Fibroblast of lung (primary cell): ENCODE data around the gene MOSPD3. TPM values are rescaled to one million over a fixed set of nuclear protein-coding genes. Genes with fewer than 3 reads are reported as not detected.

Experiments
- DNase-seq, 2 donors: peaks; one replicate each; pipeline versions ENCODE4 v3.0.0 to v3.0.0-alpha.2; 2010; ENCODE audit warnings: low read depth in 2 of 2
- H2AFZ ChIP-seq: 2 replicates; pipeline ENCODE4 v1.5.1; 2012; ENCODE audit warnings: low read length, control low read depth, inconsistent platforms
- H3K27ac ChIP-seq: 2 replicates; pipeline ENCODE4 v1.5.1; 2011; ENCODE audit warnings: low read length, control low read depth; ENCODE audit not compliant: insufficient read depth
- H3K27me3 ChIP-seq: 2 replicates; pipeline ENCODE4 v1.5.1; 2011; ENCODE audit warnings: mild to moderate bottlenecking, low read length; ENCODE audit not compliant: control insufficient read depth, insufficient read depth
- H3K36me3 ChIP-seq: 2 replicates; pipeline ENCODE4 v1.5.1; 2011; ENCODE audit warnings: low read length; ENCODE audit not compliant: control insufficient read depth, insufficient read depth
- H3K4me1 ChIP-seq: 2 replicates; pipeline ENCODE4 v1.5.1; 2011; ENCODE audit warnings: low read length; ENCODE audit not compliant: control insufficient read depth, insufficient read depth; ENCODE audit errors: extremely low read depth
- H3K4me2 ChIP-seq: 2 replicates; pipeline ENCODE4 v1.5.1; 2011; ENCODE audit warnings: low read length, control low read depth; ENCODE audit not compliant: insufficient read depth; ENCODE audit errors: extremely low read depth
- H3K4me3 ChIP-seq, 4 experiments: fragments of 200-600 bp in 1 of 4; sonication (generic) in 1 of 4; replicated peaks in 1 of 4; 2 replicates each; pipeline ENCODE4 v1.5.1; 2011 to 2016; ENCODE audit warnings: low read length in 4 of 4, low read depth in 3 of 4, mild to moderate bottlenecking in 3 of 4, control low read depth in 2 of 4, inconsistent platforms in 1 of 4, mixed read lengths in 1 of 4; ENCODE audit not compliant: insufficient read depth in 1 of 4; ENCODE audit errors: control extremely low read depth in 1 of 4
- H3K79me2 ChIP-seq: 2 replicates; pipeline ENCODE4 v1.5.1; 2012; ENCODE audit warnings: mild to moderate bottlenecking, low read length, inconsistent platforms; ENCODE audit not compliant: control insufficient read depth, insufficient read depth
- H3K9ac ChIP-seq: 2 replicates; pipeline ENCODE4 v1.5.1; 2011; ENCODE audit warnings: mild to moderate bottlenecking, low read length, control low read depth; ENCODE audit not compliant: insufficient read depth
- H3K9me3 ChIP-seq: 2 replicates; pipeline ENCODE4 v1.5.1; 2012; ENCODE audit warnings: low read depth, low read length; ENCODE audit not compliant: control insufficient read depth, insufficient read depth
- H4K20me1 ChIP-seq: 2 replicates; pipeline ENCODE4 v1.5.1; 2011; ENCODE audit warnings: low read length; ENCODE audit not compliant: control insufficient read depth, insufficient read depth; ENCODE audit errors: extremely low read depth
- CTCF ChIP-seq, 2 donors: IDR thresholded peaks in 1 of 2; conservative IDR thresholded peaks in 1 of 2; 1 replicate in 1 of 2; 2 replicates in 1 of 2; pipeline ENCODE4 v1.5.1; 2011 to 2012; ENCODE audit warnings: low read length in 2 of 2, control low read depth in 1 of 2, inconsistent platforms in 1 of 2, low read depth in 1 of 2, mild to moderate bottlenecking in 1 of 2
- EZH2 ChIP-seq: IDR thresholded peaks from 2 replicates; pipeline ENCODE4 v1.5.1; 2012; ENCODE audit warnings: low read length, control low read depth, mild to moderate bottlenecking; ENCODE audit errors: missing control alignments
- polyA plus RNA-seq, 2 donors: library from polyadenylated mRNA; depleted of rRNA in 1 of 2; stranded (reverse) in 1 of 2; unstranded in 1 of 2; fragments of >200 nt; gene quantifications; 2 replicates each; pipeline ENCODE4 v1.2.1, GENCODE V29; 2011 to 2012; ENCODE audit warnings: missing spikeins in 1 of 2
- total RNA-seq: library from RNA; depleted of rRNA; stranded (reverse); fragments of >200 nt; gene quantifications from 2 replicates; pipeline ENCODE4 v1.2.1, GENCODE V29; 2014

Gene MOSPD3
- total and polyA plus RNA-seq, 2 donors (not counting 1 experiment from before 2014, with no cell fraction given) = 5.9 to 12.8 TPM

GRCh38 chr7:100630066-100630465 lies 17.7 kb downstream of the MOSPD3 start:
- Histone ChIP-seq H3K27ac (no peak overlapping the region), H3K4me2 (no peak overlapping the region), H3K9me3 (no peaks in the 10 kb centered on the region), H4K20me1 (no peaks in the 10 kb centered on the region), H2AFZ (no peak overlapping the region), H3K36me3 (no peaks in the 10 kb centered on the region), H3K9ac (no peak overlapping the region), H3K27me3 (peaks cover 16% of the 10 kb centered on the region), H3K4me1 (no peaks in the 10 kb centered on the region), H3K79me2 (no peaks in the 10 kb centered on the region), H3K4me3 (no peak overlapping the region)
- no peak for TF ChIP-seq CTCF (conservative IDR thresholded peaks at IDR 0.05 in 1 of 2, IDR thresholded peaks at IDR 0.05 in 1 of 2; ENCODE audit: low read depth in 1 of 2, low read length in 2 of 2)
- no peak for TF ChIP-seq EZH2
- no peak for DNase-seq

GRCh38 chr7:100632951-100633717 lies 20.8 kb downstream of the MOSPD3 start:
- H3K4me2 ChIP-seq = peak overlapping the region; percentile 58
- H3K27ac ChIP-seq = no peak overlapping the region
- H3K79me2 ChIP-seq = no peaks in the 10 kb centered on the region
- no peaks in the 10 kb centered on the region for H3K4me1 ChIP-seq
- H2AFZ ChIP-seq = peak overlapping the region; percentile 60
- peak overlapping the region in 3 of 4 experiments; percentile 22 to 44 (median 37) for H3K4me3 ChIP-seq
- TF ChIP-seq CTCF (conservative IDR thresholded peaks at IDR 0.05 in 1 of 2, IDR thresholded peaks at IDR 0.05 in 1 of 2; ENCODE audit: low read depth in 1 of 2, low read length in 2 of 2) (peak in 1 of 2 donors; percentile 50), EZH2 (peak; percentile 71)
- no peaks in the 10 kb centered on the region for H4K20me1 ChIP-seq
- H3K9ac ChIP-seq = peak overlapping the region; percentile 23
- H3K9me3 ChIP-seq = no peaks in the 10 kb centered on the region
- H3K27me3 ChIP-seq = peaks cover 16% of the 10 kb centered on the region
- peak in 1 of 2 donors; percentile 25 for DNase-seq
- no peaks in the 10 kb centered on the region for H3K36me3 ChIP-seq

GRCh38 chr7:100639995-100640516 lies 27.7 kb downstream of the MOSPD3 start:
- H3K9me3 ChIP-seq = no peaks in the 10 kb centered on the region
- H3K4me1 ChIP-seq = no peaks in the 10 kb centered on the region
- H3K4me3 ChIP-seq = no peak overlapping the region
- TF ChIP-seq CTCF (conservative IDR thresholded peaks at IDR 0.05 in 1 of 2, IDR thresholded peaks at IDR 0.05 in 1 of 2; ENCODE audit: low read depth in 1 of 2, low read length in 2 of 2) = no peak
- TF ChIP-seq EZH2 = no peak
- no peaks in the 10 kb centered on the region for H3K79me2 ChIP-seq
- H3K36me3 ChIP-seq = no peaks in the 10 kb centered on the region
- H3K27ac ChIP-seq = no peak overlapping the region
- no peak overlapping the region for H3K4me2 ChIP-seq
- H2AFZ ChIP-seq = no peak overlapping the region
- DNase-seq = no peak
- no peaks in the 10 kb centered on the region for H3K27me3 ChIP-seq
- no peaks in the 10 kb centered on the region for H4K20me1 ChIP-seq
- H3K9ac ChIP-seq = no peak overlapping the region
